GM19467 (cell line): Measurements from ENCODE around the gene PDIA6.

Experiments used
- ATAC-seq: cut with Tn5 transposase; IDR thresholded peaks from one replicate; pipeline ENCODE4 v1.9.1; 2021; ENCODE audit warnings: mild to moderate bottlenecking, moderate library complexity; ENCODE audit not compliant: unreplicated experiment

PDIA6 gene

GRCh38 chr2:10765461-10765860, 47.1 kb downstream of the PDIA6 start:
- ATAC-seq = no peak

- no peak for ATAC-seq
Observed at GRCh38 chr2:10764896-10765295, 47.7 kb downstream of the PDIA6 start.

- ATAC-seq = no peak
Observed at GRCh38 chr2:10764096-10764785, 48.3 kb downstream of the PDIA6 start.

- ATAC-seq = no peak
Observed at GRCh38 chr2:10763461-10763800, 49.2 kb downstream of the PDIA6 start.

GRCh38 chr2:10762651-10763460, 49.7 kb downstream of the PDIA6 start:
- ATAC-seq = no peak

- ATAC-seq = no peak
Observed at GRCh38 chr2:10761591-10761990, 51.0 kb downstream of the PDIA6 start.

- ATAC-seq = no peak
Observed at GRCh38 chr2:10760794-10761504, 51.6 kb downstream of the PDIA6 start.

GRCh38 chr2:10759151-10759714, 53.4 kb downstream of the PDIA6 start:
- no peak for ATAC-seq

- ATAC-seq = no peak
Observed at GRCh38 chr2:10757814-10758286, 54.7 kb downstream of the PDIA6 start.

GRCh38 chr2:10755621-10756020, 57.0 kb downstream of the PDIA6 start:
- ATAC-seq = no peak

- ATAC-seq = no peak
Observed at GRCh38 chr2:10753876-10754275, 58.7 kb downstream of the PDIA6 start.

GRCh38 chr2:10753156-10753555, 59.4 kb downstream of the PDIA6 start:
- ATAC-seq = no peak

- no peak for ATAC-seq
Observed at GRCh38 chr2:10752236-10752635, 60.3 kb downstream of the PDIA6 start.

- ATAC-seq = no peak
Observed at GRCh38 chr2:10750610-10751009, 62.0 kb downstream of the PDIA6 start.

GRCh38 chr2:10742666-10743065, 69.9 kb downstream of the PDIA6 start:
- no peak for ATAC-seq

GRCh38 chr2:10741139-10741538, 71.4 kb downstream of the PDIA6 start:
- no peak for ATAC-seq

- no peak for ATAC-seq
Observed at GRCh38 chr2:10740226-10740625, 72.4 kb downstream of the PDIA6 start.

GRCh38 chr2:10738192-10738591, 74.4 kb downstream of the PDIA6 start:
- no peak for ATAC-seq

- no peak for ATAC-seq
Observed at GRCh38 chr2:10733980-10734379, 78.6 kb downstream of the PDIA6 start.

GRCh38 chr2:10733566-10733925, 79.0 kb downstream of the PDIA6 start:
- no peak for ATAC-seq
